Neuronal stem cell (in vitro differentiated cells): ENCODE data around the gene AGPAT1.
A peak's percentile ranks its signal among the peaks of the same experiment; 100 is the strongest.

Experiments used
- DNase-seq: peaks from one replicate; pipeline ENCODE4 v3.0.0-alpha.2; 2013; ENCODE audit warnings: low spot score
- H2AFZ ChIP-seq: one replicate; pipeline ENCODE4 v1.6.1; 2013; ENCODE audit warnings: mild to moderate bottlenecking, low read length, inconsistent platforms
- H2AK5ac ChIP-seq: 2 replicates; pipeline ENCODE4 v1.6.1; 2013; ENCODE audit warnings: low read depth, mild to moderate bottlenecking, inconsistent platforms, low read length, moderate library complexity, mixed read lengths
- H2BK120ac ChIP-seq: 2 replicates; pipeline ENCODE4 v1.6.1; 2013; ENCODE audit warnings: low read depth, mild to moderate bottlenecking, inconsistent platforms, low read length, moderate library complexity, mixed read lengths
- H2BK12ac ChIP-seq: one replicate; pipeline ENCODE4 v1.6.1; 2013; ENCODE audit warnings: low read length, inconsistent platforms
- H2BK15ac ChIP-seq: 2 replicates; pipeline ENCODE4 v1.6.1; 2013; ENCODE audit warnings: mild to moderate bottlenecking, low read length, inconsistent platforms, mixed read lengths
- H2BK5ac ChIP-seq: one replicate; pipeline ENCODE4 v1.6.1; 2013; ENCODE audit warnings: inconsistent platforms, mild to moderate bottlenecking, low read length, moderate library complexity
- H3K14ac ChIP-seq: one replicate; pipeline ENCODE4 v1.6.1; 2013; ENCODE audit warnings: low read length, inconsistent platforms
- H3K18ac ChIP-seq: 2 replicates; pipeline ENCODE4 v1.6.1; 2013; ENCODE audit warnings: low read length, inconsistent platforms
- H3K23ac ChIP-seq: 2 replicates; pipeline ENCODE4 v1.6.1; 2013; ENCODE audit warnings: low read depth, mild to moderate bottlenecking, mixed read lengths, low read length, inconsistent platforms; ENCODE audit not compliant: poor library complexity
- H3K27ac ChIP-seq: replicated peaks from 3 replicates; pipeline ENCODE4 v1.5.1; 2013; ENCODE audit warnings: low read length, inconsistent platforms
- H3K27me3 ChIP-seq, 3 experiments: 2 replicates each; pipeline ENCODE4 v1.6.1; 2013; ENCODE audit warnings: low read length in 3 of 3, mild to moderate bottlenecking in 2 of 3, inconsistent platforms in 1 of 3, low read depth in 1 of 3, mixed read lengths in 1 of 3, moderate library complexity in 1 of 3; ENCODE audit not compliant: control insufficient read depth in 3 of 3, insufficient read depth in 3 of 3
- H3K36me3 ChIP-seq, 2 donors: replicated peaks in 1 of 2; 2 replicates each; pipeline ENCODE4 v1.6.1; 2013; ENCODE audit warnings: low read length in 2 of 2; ENCODE audit not compliant: control insufficient read depth in 2 of 2, insufficient read depth in 2 of 2
- H3K4ac ChIP-seq: 2 replicates; pipeline ENCODE4 v1.6.1; 2013; ENCODE audit warnings: inconsistent platforms, mild to moderate bottlenecking, low read length, moderate library complexity
- H3K4me1 ChIP-seq, 2 donors: 1 replicate in 1 of 2; 2 replicates in 1 of 2; pipeline ENCODE4 v1.6.1; 2013; ENCODE audit warnings: low read length in 2 of 2, low read depth in 1 of 2; ENCODE audit not compliant: control insufficient read depth in 2 of 2, insufficient read depth in 1 of 2
- H3K4me2 ChIP-seq: one replicate; pipeline ENCODE4 v1.6.1; 2013; ENCODE audit warnings: mild to moderate bottlenecking, low read length, inconsistent platforms; ENCODE audit not compliant: insufficient read depth, poor library complexity, severe bottlenecking
- H3K4me3 ChIP-seq, 2 donors: 2 replicates each; pipeline ENCODE4 v1.5.1; 2013; ENCODE audit warnings: low read length in 2 of 2, mild to moderate bottlenecking in 2 of 2, inconsistent platforms in 1 of 2, moderate library complexity in 1 of 2
- H3K79me1 ChIP-seq: one replicate; pipeline ENCODE4 v1.6.1; 2013; ENCODE audit warnings: low read depth, mild to moderate bottlenecking, inconsistent platforms, low read length, moderate library complexity
- H3K9ac ChIP-seq: one replicate; pipeline ENCODE4 v1.6.1; 2013; ENCODE audit warnings: mild to moderate bottlenecking, low read depth, low read length, inconsistent platforms; ENCODE audit not compliant: poor library complexity
- H3K9me3 ChIP-seq, 2 donors: replicated peaks in 1 of 2; 2 replicates each; pipeline versions ENCODE3 to v1.6.1; 2013; ENCODE audit warnings: low read length in 2 of 2, mild to moderate bottlenecking in 2 of 2, inconsistent platforms in 1 of 2, low read depth in 1 of 2, mixed read lengths in 1 of 2, moderate library complexity in 1 of 2; ENCODE audit not compliant: control insufficient read depth in 2 of 2, insufficient read depth in 1 of 2
- H4K8ac ChIP-seq: one replicate; pipeline ENCODE4 v1.6.1; 2013; ENCODE audit warnings: low read depth, mild to moderate bottlenecking, inconsistent platforms, low read length, moderate library complexity
- H4K91ac ChIP-seq: one replicate; pipeline ENCODE4 v1.6.1; 2013; ENCODE audit warnings: low read length, low read depth, mild to moderate bottlenecking, inconsistent platforms; ENCODE audit not compliant: poor library complexity
- WGBS, 2 donors: extraction: QIAGEN DNeasy Blood & Tissue Kit; methylation state at CpG; one replicate each; pipeline ENCODE4 v1.1.7; 2013; ENCODE audit warnings: missing lambda C conversion rate in 2 of 2, mixed read lengths in 1 of 2; ENCODE audit not compliant: insufficient read length in 2 of 2, insufficient replicate concordance in 1 of 2; ENCODE audit errors: extremely low coverage in 2 of 2; 5-methylcytosine and 5-hydroxymethylcytosine counted together

AGPAT1 gene

GRCh38 chr6:32175322-32175710 is 568 bp downstream of the AGPAT1 start:
- H3K14ac ChIP-seq = no peak overlapping the region

GRCh38 chr6:32174416-32174815 is 1.5 kb downstream of the AGPAT1 start:
- H3K9me3 ChIP-seq = no peaks in the 10 kb centered on the region
- H3K36me3 ChIP-seq = peaks cover 20 to 38% of the 10 kb centered on the region in 2 donors
- no peak overlapping the region for H3K4ac ChIP-seq
- no peak overlapping the region for H2AFZ ChIP-seq
- no CpG with 5 or more reads among the region's 1 CpG for WGBS, 2 donors
- no peak overlapping the region for H3K9ac ChIP-seq
- no peak overlapping the region for H2BK5ac ChIP-seq
- no peak for DNase-seq
- H2AK5ac ChIP-seq = no peak overlapping the region
- H3K14ac ChIP-seq = no peak overlapping the region
- H3K4me3 ChIP-seq = peak overlapping the region in 1 of 2 donors; percentile 72
- no peak overlapping the region for H2BK120ac ChIP-seq
- H3K27me3 ChIP-seq = no peaks in the 10 kb centered on the region
- H3K4me1 ChIP-seq = peaks cover 9 to 16% of the 10 kb centered on the region in 2 donors
- no peak overlapping the region for H3K18ac ChIP-seq
- peaks cover 7% of the 10 kb centered on the region for H3K79me1 ChIP-seq
- no peak overlapping the region for H4K8ac ChIP-seq
- no peak overlapping the region for H3K23ac ChIP-seq
- no peak overlapping the region for H3K27ac ChIP-seq
- no peak overlapping the region for H2BK15ac ChIP-seq
- H2BK12ac ChIP-seq = no peak overlapping the region
- no peak overlapping the region for H4K91ac ChIP-seq
- no peak overlapping the region for H3K4me2 ChIP-seq

More at GRCh38 chr6:32175322-32175710, 568 bp downstream of the AGPAT1 start:
- Histone ChIP-seq H3K18ac (peak overlapping the region; percentile 97), H3K4me1 (peaks cover 9 to 16% of the 10 kb centered on the region in 2 donors), H2BK120ac (no peak overlapping the region), H3K9ac (peak overlapping the region; percentile 99), H2BK15ac (no peak overlapping the region), H3K4me2 (peak overlapping the region; percentile 67), H2BK12ac (no peak overlapping the region), H3K23ac (peak overlapping the region; percentile 50), H4K8ac (no peak overlapping the region), H4K91ac (no peak overlapping the region), H3K36me3 (peaks cover 12 to 35% of the 10 kb centered on the region in 2 donors), H2AK5ac (peak overlapping the region; percentile 47), H3K27ac (no peak overlapping the region), H2BK5ac (peak overlapping the region; percentile 67), H3K27me3 (no peaks in the 10 kb centered on the region), H3K9me3 (no peaks in the 10 kb centered on the region), H2AFZ (peak overlapping the region; percentile 74), H3K4me3 (peak overlapping the region; percentile 72 to 94), H3K79me1 (peaks cover 3% of the 10 kb centered on the region), H3K4ac (no peak overlapping the region)
- DNase-seq = no peak
- no CpG with 5 or more reads among the region's 2 CpGs for WGBS, 2 donors

GRCh38 chr6:32173051-32173727 is 2.7 kb downstream of the AGPAT1 start:
- Histone ChIP-seq H3K4ac (no peak overlapping the region), H2BK120ac (no peak overlapping the region), H3K9me3 (no peaks in the 10 kb centered on the region), H3K4me1 (peaks cover 7 to 20% of the 10 kb centered on the region in 2 donors), H2BK12ac (no peak overlapping the region), H2BK5ac (no peak overlapping the region), H3K23ac (no peak overlapping the region), H3K14ac (no peak overlapping the region), H3K27me3 (no peaks in the 10 kb centered on the region), H2AK5ac (no peak overlapping the region), H3K18ac (no peak overlapping the region), H4K8ac (no peak overlapping the region), H3K9ac (no peak overlapping the region), H4K91ac (no peak overlapping the region), H2AFZ (no peak overlapping the region), H3K79me1 (peaks cover 9% of the 10 kb centered on the region), H2BK15ac (no peak overlapping the region), H3K4me2 (no peak overlapping the region), H3K27ac (no peak overlapping the region), H3K36me3 (peaks cover 29 to 50% of the 10 kb centered on the region in 2 donors), H3K4me3 (no peak overlapping the region)
- DNase-seq = no peak
- WGBS, 2 donors = no CpG with 5 or more reads among the region's 4 CpGs

- no peak overlapping the region for H2AK5ac ChIP-seq
- no peak overlapping the region for H2BK120ac ChIP-seq
- H3K27me3 ChIP-seq = no peaks in the 10 kb centered on the region
- H2BK12ac ChIP-seq = no peak overlapping the region
- no peaks in the 10 kb centered on the region for H3K9me3 ChIP-seq
- peak overlapping the region; percentile 37 for H3K23ac ChIP-seq
- no peak overlapping the region for H3K4ac ChIP-seq
- no CpG with 5 or more reads among the region's 6 CpGs for WGBS, 2 donors
- H3K9ac ChIP-seq = no peak overlapping the region
- no peak overlapping the region for H4K8ac ChIP-seq
- no peak overlapping the region for H3K27ac ChIP-seq
- no peak overlapping the region for H2AFZ ChIP-seq
- peaks cover 34 to 70% of the 10 kb centered on the region in 2 donors for H3K36me3 ChIP-seq
- H3K18ac ChIP-seq = no peak overlapping the region
- DNase-seq = no peak
- H2BK5ac ChIP-seq = no peak overlapping the region
- H3K14ac ChIP-seq = no peak overlapping the region
- H3K4me3 ChIP-seq = peak overlapping the region in 1 of 2 donors; percentile 48
- peaks cover 4 to 24% of the 10 kb centered on the region in 2 donors for H3K4me1 ChIP-seq
- H3K4me2 ChIP-seq = no peak overlapping the region
- no peak overlapping the region for H2BK15ac ChIP-seq
- peaks cover 10% of the 10 kb centered on the region for H3K79me1 ChIP-seq
- H4K91ac ChIP-seq = no peak overlapping the region
These were observed 4.7 kb downstream of the AGPAT1 start for GRCh38 chr6:32171234-32171633.
